ENCODE results near the gene ZWILCH. TPM values are rescaled to one million over a fixed set of nuclear protein-coding genes. Genes with fewer than 3 reads are reported as not detected.
A peak's percentile ranks its signal among the peaks of the same experiment; 100 is the strongest.

The ZWILCH gene
- total and polyA plus RNA-seq, 9 of the 15 experiments (the other 6 are each of a cell fraction or from before 2014, with no cell fraction given), result 32.8 to 94.2 (median 52.1) TPM

- Histone ChIP-seq H3K27me3 (ENCODE audit: control insufficient read depth in 2 of 2, insufficient read depth in 2 of 2, low read length in 2 of 2) (no peaks in the 10 kb centered on the region), H3K36me3 (ENCODE audit: control insufficient read depth, insufficient read depth, low read length) (peaks cover 64% of the 10 kb centered on the region), H3K4me3 (peak overlapping the region; percentile 71), H4K20me1 (replicated peaks; ENCODE audit: control insufficient read depth, insufficient read depth, low read length) (peaks cover 40% of the 10 kb centered on the region), H3K9me1 (ENCODE audit: control insufficient read depth, insufficient read depth, low read length) (no peaks in the 10 kb centered on the region), H3K9me3 (replicated peaks; ENCODE audit: control insufficient read depth, insufficient read depth, low read depth, low read length) (no peaks in the 10 kb centered on the region), H3K4me1 (replicated peaks in 1 of 2; ENCODE audit: control insufficient read depth in 2 of 2, insufficient read depth in 2 of 2, low read length in 2 of 2) (peaks cover 12 to 14% of the 10 kb centered on the region in 2 experiments), H3K27ac (ENCODE audit: extremely low read depth, low read depth, low read length) (peak overlapping the region; percentile 97), H3K79me2 (ENCODE audit: control insufficient read depth, insufficient read depth, low read length) (peaks cover 77% of the 10 kb centered on the region), H3K4me2 (ENCODE audit: insufficient read depth, low read length) (peak overlapping the region; percentile 97), H2AFZ (ENCODE audit: low read depth, low read length) (no peak overlapping the region), H3K9ac (ENCODE audit: insufficient read depth in 1 of 2, low read depth in 2 of 2, low read length in 2 of 2) (peak overlapping the region; percentile 89 to 98)
- FAIRE-seq, result no peak
- no peak for TF ChIP-seq ID3 (CRISPR knock-in tag; IDR thresholded peaks at IDR 0.05)
- TF ChIP-seq ID3 (tag; IDR thresholded peaks at IDR 0.05), result no peak
- no peak for TF ChIP-seq ZNF232 (CRISPR knock-in tag; IDR thresholded peaks at IDR 0.05)
- peak; percentile 55; the same call in 1 of the 2 replicates for TF ChIP-seq RBFOX2 (IDR thresholded peaks at IDR 0.05; ENCODE audit: low read depth, low read length)
- no peak for TF ChIP-seq THRB (CRISPR knock-in tag; conservative IDR thresholded peaks at IDR 0.05)
- TF ChIP-seq PKNOX1 (IDR thresholded peaks at IDR 0.05), result no peak
- 0 out of 2 replicates have a peak, but pooled peaks have one; percentile 60 for TF ChIP-seq BRD4 (IDR thresholded peaks at IDR 0.05)
- no peak for TF ChIP-seq TGIF2 (CRISPR knock-in tag; IDR thresholded peaks at IDR 0.05)
- ATAC-seq, result no peak
- ChIA-PET POLR2A (interaction anchor here (2.4 kb wide), 1 partner anchor 10 kb away, joined by 8 read pairs; no protein-coding TSS in a partner anchor), CTCF (ENCODE audit: low intra/inter-chr PET ratio) (no interaction called here)
- in situ Hi-C loops (cut with MboI), result no loop called here
- 6% methylated on average over 10 of the region's 10 CpGs for WGBS (ENCODE audit: insufficient coverage, low coverage, missing lambda C conversion rate)
- DNase-seq (ENCODE audit: extremely low read depth in 1 of 4, low spot score in 3 of 4), result no peak
- no TSS peak for BruUV-seq (replicated peaks)
- intact Hi-C loops (cut with micrococcal nuclease), result no loop called here
These were observed 2.6 kb upstream of the ZWILCH start for GRCh38 chr15:66502491-66502890.
